ENCODE measurements around the gene TNFSF12. TPM values are rescaled to one million over a fixed set of nuclear protein-coding genes. Genes with fewer than 3 reads are reported as not detected.

TNFSF12 gene
- polyA plus RNA-seq, 1 experiment = 49.5 TPM

DNA sequence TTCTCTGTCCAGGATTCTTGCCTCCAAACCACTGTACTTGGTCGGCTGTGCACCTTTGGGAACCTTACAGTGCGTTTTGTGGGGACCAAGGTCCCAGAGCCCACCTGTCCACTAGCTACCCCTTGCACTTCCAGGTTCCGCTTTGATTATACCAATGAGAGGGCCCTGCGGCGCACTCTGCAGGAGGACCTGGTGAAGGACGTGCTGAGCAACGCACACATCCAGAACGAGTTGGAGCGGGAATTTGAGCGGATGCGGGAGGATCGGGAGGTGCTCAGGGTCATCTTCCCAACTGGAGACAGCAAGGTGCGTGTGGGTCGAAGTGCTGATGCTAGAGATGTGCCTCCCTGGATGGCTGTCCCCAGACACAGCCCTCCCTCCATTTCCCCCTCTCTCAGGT lies 45.9 kb upstream of the TNFSF12 start:
- CTCF ChIA-PET = interaction anchor here (0.8 to 2.9 kb wide), 5 partner anchors 11 to 58 kb away, joined by 3 to 19 read pairs (median 4); partner anchors contain the start of gene SENP3
- no peak overlapping the region for H3K4me3 ChIP-seq (ENCODE audit: low read depth, low read length)
- TF ChIP-seq, protein P1, sequence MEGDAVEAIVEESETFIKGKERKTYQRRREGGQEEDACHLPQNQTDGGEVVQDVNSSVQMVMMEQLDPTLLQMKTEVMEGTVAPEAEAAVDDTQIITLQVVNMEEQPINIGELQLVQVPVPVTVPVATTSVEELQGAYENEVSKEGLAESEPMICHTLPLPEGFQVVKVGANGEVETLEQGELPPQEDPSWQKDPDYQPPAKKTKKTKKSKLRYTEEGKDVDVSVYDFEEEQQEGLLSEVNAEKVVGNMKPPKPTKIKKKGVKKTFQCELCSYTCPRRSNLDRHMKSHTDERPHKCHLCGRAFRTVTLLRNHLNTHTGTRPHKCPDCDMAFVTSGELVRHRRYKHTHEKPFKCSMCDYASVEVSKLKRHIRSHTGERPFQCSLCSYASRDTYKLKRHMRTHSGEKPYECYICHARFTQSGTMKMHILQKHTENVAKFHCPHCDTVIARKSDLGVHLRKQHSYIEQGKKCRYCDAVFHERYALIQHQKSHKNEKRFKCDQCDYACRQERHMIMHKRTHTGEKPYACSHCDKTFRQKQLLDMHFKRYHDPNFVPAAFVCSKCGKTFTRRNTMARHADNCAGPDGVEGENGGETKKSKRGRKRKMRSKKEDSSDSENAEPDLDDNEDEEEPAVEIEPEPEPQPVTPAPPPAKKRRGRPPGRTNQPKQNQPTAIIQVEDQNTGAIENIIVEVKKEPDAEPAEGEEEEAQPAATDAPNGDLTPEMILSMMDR (IDR thresholded peaks at IDR 0.05; ENCODE audit: insufficient read depth, low read depth, low read length) = 0 out of 2 replicates have a peak, but pooled peaks have one; percentile 14
- H3K36me3 ChIP-seq (ENCODE audit: control insufficient read depth, insufficient read depth, low read length) = peaks cover 53% of the 10 kb centered on the region
- no peaks in the 10 kb centered on the region for H3K27me3 ChIP-seq (ENCODE audit: control insufficient read depth, insufficient read depth, low read length)
- POLR2A ChIA-PET = no interaction called here
- DNase-seq (ENCODE audit: low read depth) = no peak

GRCh38 chr17:7503521-7503920 lies 45.3 kb upstream of the TNFSF12 start:
- H3K4me3 ChIP-seq (ENCODE audit: low read depth, low read length) = no peak overlapping the region
- CTCF ChIA-PET = interaction anchor here (1.0 to 2.9 kb wide), 4 partner anchors 11 to 184 kb away, joined by 3 to 19 read pairs (median 4); partner anchors contain the start of gene TP53
- no peaks in the 10 kb centered on the region for H3K27me3 ChIP-seq (ENCODE audit: control insufficient read depth, insufficient read depth, low read length)
- TF ChIP-seq, protein P1 (IDR thresholded peaks at IDR 0.05; ENCODE audit: insufficient read depth, low read depth, low read length) = no peak
- POLR2A ChIA-PET = no interaction called here
- peaks cover 50% of the 10 kb centered on the region for H3K36me3 ChIP-seq (ENCODE audit: control insufficient read depth, insufficient read depth, low read length)
- no peak for DNase-seq (ENCODE audit: low read depth)

DNA sequence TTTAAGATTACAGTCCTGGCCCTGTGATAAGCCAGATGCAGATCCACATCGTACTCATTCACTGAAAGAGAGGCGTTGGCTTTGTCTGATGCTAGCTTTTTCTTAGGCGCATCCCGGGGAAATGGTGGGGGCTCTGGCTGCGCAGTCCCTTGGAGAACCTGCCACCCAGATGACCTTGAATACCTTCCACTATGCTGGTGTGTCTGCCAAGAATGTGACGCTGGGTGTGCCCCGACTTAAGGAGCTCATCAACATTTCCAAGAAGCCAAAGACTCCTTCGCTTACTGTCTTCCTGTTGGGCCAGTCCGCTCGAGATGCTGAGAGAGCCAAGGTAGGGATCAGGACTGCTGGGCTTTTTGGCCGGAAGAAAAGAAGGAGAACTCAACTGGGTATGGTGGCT lies 40.7 kb upstream of the TNFSF12 start:
- Histone ChIP-seq H3K4me3 (ENCODE audit: low read depth, low read length) (no peak overlapping the region), H3K27me3 (ENCODE audit: control insufficient read depth, insufficient read depth, low read length) (no peaks in the 10 kb centered on the region), H3K36me3 (ENCODE audit: control insufficient read depth, insufficient read depth, low read length) (peaks cover 43% of the 10 kb centered on the region)
- DNase-seq (ENCODE audit: low read depth) = no peak
- TF ChIP-seq, protein P1 (IDR thresholded peaks at IDR 0.05; ENCODE audit: insufficient read depth, low read depth, low read length) = no peak
- ChIA-PET CTCF (interaction anchor here (1.5 to 3.1 kb wide), 3 partner anchors 13 to 71 kb away, joined by 4 to 15 read pairs (median 4); partner anchors contain the start of gene SENP3), POLR2A (no interaction called here)

DNA sequence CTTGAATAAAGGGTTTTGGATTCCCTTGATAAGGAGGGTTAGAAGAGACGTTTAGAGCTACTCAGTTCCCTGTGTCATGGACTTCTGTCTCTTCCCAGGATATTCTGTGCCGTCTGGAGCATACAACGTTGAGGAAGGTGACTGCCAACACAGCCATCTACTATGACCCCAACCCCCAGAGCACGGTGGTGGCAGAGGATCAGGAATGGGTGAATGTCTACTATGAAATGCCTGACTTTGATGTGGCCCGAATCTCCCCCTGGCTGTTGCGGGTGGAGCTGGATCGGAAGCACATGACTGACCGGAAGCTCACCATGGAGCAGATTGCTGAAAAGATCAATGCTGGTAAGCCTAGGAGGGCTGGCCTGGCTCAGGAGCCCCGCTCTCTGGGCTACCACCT lies 40.0 kb upstream of the TNFSF12 start:
- H3K4me3 ChIP-seq (ENCODE audit: low read depth, low read length) = no peak overlapping the region
- POLR2A ChIA-PET = no interaction called here
- no peak for DNase-seq (ENCODE audit: low read depth)
- CTCF ChIA-PET = interaction anchor here (0.7 to 3.1 kb wide), 4 partner anchors 13 to 83 kb away, joined by 3 to 15 read pairs (median 4); partner anchors contain the start of gene SENP3
- no peaks in the 10 kb centered on the region for H3K27me3 ChIP-seq (ENCODE audit: control insufficient read depth, insufficient read depth, low read length)
- H3K36me3 ChIP-seq (ENCODE audit: control insufficient read depth, insufficient read depth, low read length) = peaks cover 40% of the 10 kb centered on the region
- TF ChIP-seq, protein P1 (IDR thresholded peaks at IDR 0.05; ENCODE audit: insufficient read depth, low read depth, low read length) = no peak

GRCh38 chr17:7509937-7510336 lies 38.9 kb upstream of the TNFSF12 start:
- CTCF ChIA-PET = interaction anchor here (3.1 kb wide), 1 partner anchor 51 kb away, joined by 15 read pairs; the partner anchor contains the start of gene SENP3
- H3K36me3 ChIP-seq (ENCODE audit: control insufficient read depth, insufficient read depth, low read length) = peaks cover 44% of the 10 kb centered on the region
- TF ChIP-seq, protein P1 (IDR thresholded peaks at IDR 0.05; ENCODE audit: insufficient read depth, low read depth, low read length) = no peak
- H3K27me3 ChIP-seq (ENCODE audit: control insufficient read depth, insufficient read depth, low read length) = no peaks in the 10 kb centered on the region
- POLR2A ChIA-PET = no interaction called here
- no peak overlapping the region for H3K4me3 ChIP-seq (ENCODE audit: low read depth, low read length)
- no peak for DNase-seq (ENCODE audit: low read depth)
